DMS53 treated with DMSO at 0.1 percent for 48 hours (cell line): Measurements from ENCODE around the gene SNAPC2.

Experiments
- DNase-seq: peaks from one replicate; lab custom pipeline; 2025; ENCODE audit not compliant: unreplicated experiment; lab: John Stamatoyannopoulos, UW

Gene SNAPC2

GRCh38 chr19:7919610-7920518 lies at the start of gene SNAPC2:
SNAPC2 (plus strand) TSS chr19:7920338; CDS start chr19:7920367, 29 bp downstream.
- peak; percentile 70 for DNase-seq

GRCh38 chr19:7870571-7871436 lies 49.3 kb upstream of the SNAPC2 start:
- no peak for DNase-seq

- no peak for DNase-seq
Measured at GRCh38 chr19:7871437-7872305, 48.5 kb upstream of the SNAPC2 start.

- no peak for DNase-seq
Measured at GRCh38 chr19:7872306-7873204, 47.6 kb upstream of the SNAPC2 start.

GRCh38 chr19:7873304-7874075 lies 46.6 kb upstream of the SNAPC2 start:
- DNase-seq, result no peak

GRCh38 chr19:7874076-7874896 lies 45.9 kb upstream of the SNAPC2 start, which contains the start of gene PRR36:
PRR36 (minus strand) TSS chr19:7874390; CDS start chr19:7873689, 701 bp downstream.
- DNase-seq, result peak; percentile 25

- DNase-seq, result no peak
Measured at GRCh38 chr19:7874897-7875273, 45.3 kb upstream of the SNAPC2 start.

GRCh38 chr19:7877249-7877836 lies 42.8 kb upstream of the SNAPC2 start:
- no peak for DNase-seq

GRCh38 chr19:7879111-7879807 lies 40.9 kb upstream of the SNAPC2 start:
- no peak for DNase-seq

- DNase-seq, result no peak
Measured at GRCh38 chr19:7879836-7880235, 40.3 kb upstream of the SNAPC2 start.

GRCh38 chr19:7881910-7882309 lies 38.2 kb upstream of the SNAPC2 start:
- DNase-seq, result no peak

- peak; percentile 26 for DNase-seq
Measured at GRCh38 chr19:7883105-7883504, 37.0 kb upstream of the SNAPC2 start.

- no peak for DNase-seq
Measured at GRCh38 chr19:7883796-7884570, 36.2 kb upstream of the SNAPC2 start.

- DNase-seq, result no peak
Measured at GRCh38 chr19:7885818-7886217, 34.3 kb upstream of the SNAPC2 start.

GRCh38 chr19:7887408-7888144 lies 32.6 kb upstream of the SNAPC2 start:
- DNase-seq, result no peak
